HL-60 (cell line): Measurements from ENCODE around the gene ZNF786.

Experiments
- DNase-seq, 2 experiments: peaks; one replicate each; pipeline ENCODE4 v3.0.0-alpha.2; 2010 to 2020; ENCODE audit warnings: low read depth in 1 of 2, low spot score in 1 of 2
- H3K27ac ChIP-seq: fragments of 250-450 bp; sonication (Bioruptor Pico); replicated peaks from 2 replicates; pipeline ENCODE4 v1.5.1; 2020; ENCODE audit warnings: mild to moderate bottlenecking, moderate library complexity
- H3K27me3 ChIP-seq: fragments of 250-450 bp; sonication (Bioruptor Pico); 2 replicates; pipeline ENCODE4 v1.5.1; 2021; ENCODE audit warnings: mild to moderate bottlenecking, moderate library complexity; ENCODE audit not compliant: insufficient read depth, poor library complexity, severe bottlenecking
- H3K4me3 ChIP-seq: replicated peaks from 2 replicates; pipeline ENCODE4 v1.5.1; 2011; ENCODE audit warnings: mild to moderate bottlenecking, control low read depth, low read length; ENCODE audit not compliant: insufficient read depth
- CTCF ChIP-seq: IDR thresholded peaks from one replicate; pipeline ENCODE4 v1.5.1; 2011; ENCODE audit warnings: low read length, control low read depth, inconsistent platforms; ENCODE audit not compliant: insufficient read depth
- GABPA ChIP-seq: IDR thresholded peaks from 2 replicates; pipeline ENCODE4 v1.6.1; 2012; ENCODE audit warnings: low read depth
- POLR2AphosphoS5 ChIP-seq: IDR thresholded peaks from 2 replicates; pipeline ENCODE4 v1.6.1; 2012; ENCODE audit warnings: low read depth
- REST ChIP-seq: IDR thresholded peaks from 2 replicates; pipeline ENCODE4 v1.6.1; 2012; ENCODE audit warnings: low read depth; ENCODE audit not compliant: insufficient replicate concordance
- SPI1 ChIP-seq: IDR thresholded peaks from 2 replicates; pipeline ENCODE4 v1.6.1; 2012; ENCODE audit warnings: low read depth, mild to moderate bottlenecking, borderline replicate concordance

The ZNF786 gene

GRCh38 chr7:149103424-149103823 lies 12.9 kb upstream of the ZNF786 start:
- Histone ChIP-seq H3K27me3 (no peaks in the 10 kb centered on the region), H3K4me3 (no peak overlapping the region), H3K27ac (no peak overlapping the region)
- TF ChIP-seq POLR2AphosphoS5 (no peak), CTCF (no peak), GABPA (no peak), SPI1 (no peak), REST (no peak)
- no peak for DNase-seq

- TF ChIP-seq SPI1 (no peak), GABPA (no peak), REST (no peak), CTCF (no peak), POLR2AphosphoS5 (no peak)
- no peak for DNase-seq
- Histone ChIP-seq H3K4me3 (no peak overlapping the region), H3K27me3 (no peaks in the 10 kb centered on the region), H3K27ac (no peak overlapping the region)
Observed at GRCh38 chr7:149102666-149103065, 12.1 kb upstream of the ZNF786 start.

GRCh38 chr7:149100821-149101220 lies 10.3 kb upstream of the ZNF786 start:
- no peaks in the 10 kb centered on the region for H3K27me3 ChIP-seq

More at GRCh38 chr7:149100821-149101220, 10.3 kb upstream of the ZNF786 start:
- DNase-seq = no peak
- no peak for TF ChIP-seq GABPA
- no peak for TF ChIP-seq REST
- TF ChIP-seq CTCF = no peak
- no peak for TF ChIP-seq POLR2AphosphoS5
- no peak for TF ChIP-seq SPI1
- H3K27ac ChIP-seq = no peak overlapping the region
- H3K4me3 ChIP-seq = no peak overlapping the region
